HepG2 (cell line): Measurements from ENCODE around the gene CARD16. TPM values are rescaled to one million over a fixed set of nuclear protein-coding genes. Genes with fewer than 3 reads are reported as not detected.

ENCODE experiments used
- CREB1 ChIP-seq, 2 experiments: fragments of 450-650 bp in 1 of 2; IDR thresholded peaks; 2 replicates each; pipeline ENCODE4 v1.6.1; 2016 to 2017; ENCODE audit warnings: control low read depth in 1 of 2, mild to moderate bottlenecking in 1 of 2, missing compliant biosample characterization in 1 of 2, missing genetic modification characterization in 1 of 2
- ETS1 ChIP-seq: sonication (generic); formaldehyde crosslinking; IDR thresholded peaks from 2 replicates; pipeline ENCODE4 v1.4.0; 2020; ENCODE audit warnings: missing genetic modification reagents
- KIAA2018 ChIP-seq: sonication (generic); formaldehyde crosslinking; IDR thresholded peaks from 2 replicates; pipeline ENCODE4 v1.5.0; 2020; ENCODE audit warnings: mild to moderate bottlenecking, missing genetic modification reagents, borderline replicate concordance
- MEIS1 ChIP-seq: sonication (generic); formaldehyde crosslinking; IDR thresholded peaks from 2 replicates; pipeline ENCODE4 v1.9.0; 2021; ENCODE audit warnings: mild to moderate bottlenecking, missing genetic modification reagents, moderate library complexity, borderline replicate concordance
- PRMT3 ChIP-seq: sonication (generic); formaldehyde crosslinking; IDR thresholded peaks from 2 replicates; pipeline ENCODE4 v1.8.1; 2022; ENCODE audit warnings: low read depth, mild to moderate bottlenecking, moderate library complexity, missing genetic modification reagents, borderline replicate concordance
- RARA ChIP-seq: IDR thresholded peaks from 2 replicates; pipeline ENCODE4 v1.6.1; 2016; ENCODE audit warnings: missing genetic modification reagents, missing compliant biosample characterization
- SALL1 ChIP-seq: sonication (generic); formaldehyde crosslinking; IDR thresholded peaks from 2 replicates; pipeline ENCODE4 v1.8.0; 2022; ENCODE audit warnings: mild to moderate bottlenecking, missing genetic modification reagents
- SALL2 ChIP-seq: sonication (generic); formaldehyde crosslinking; IDR thresholded peaks from 2 replicates; pipeline ENCODE4 v1.8.1; 2023; ENCODE audit warnings: mild to moderate bottlenecking, missing genetic modification reagents, inconsistent platforms
- SYNCRIP ChIP-seq: fragments of 200-400 bp; formaldehyde crosslinking; IDR thresholded peaks from 2 replicates; pipeline ENCODE4 v1.6.1; 2018; ENCODE audit warnings: mild to moderate bottlenecking, low read depth, low read length; ENCODE audit not compliant: insufficient read depth
- ZNF317 ChIP-seq: sonication (generic); formaldehyde crosslinking; IDR thresholded peaks from 2 replicates; pipeline ENCODE4 v1.5.0; 2020; ENCODE audit warnings: mild to moderate bottlenecking, missing genetic modification reagents
- ZNF570 ChIP-seq: sonication (generic); formaldehyde crosslinking; IDR thresholded peaks from 2 replicates; pipeline ENCODE4 v1.4.0; 2020; ENCODE audit warnings: mild to moderate bottlenecking, missing genetic modification reagents, borderline replicate concordance
- ZNF644 ChIP-seq: IDR thresholded peaks from 2 replicates; pipeline ENCODE4 v1.6.1; 2016; ENCODE audit warnings: low read depth
- ZNF770 ChIP-seq: sonication (generic); formaldehyde crosslinking; IDR thresholded peaks from 2 replicates; pipeline ENCODE4 v1.5.0; 2020; ENCODE audit warnings: mild to moderate bottlenecking, missing genetic modification reagents
- polyA plus RNA-seq, 8 experiments: library from polyadenylated mRNA; depleted of rRNA in 3 of 8; stranded (reverse) in 7 of 8; unstranded in 1 of 8; fragments of >200 nt; fragmentation: Illumina TruSeq in 4 of 8; extraction: Trizol in 4 of 8; gene quantifications; 2 replicates each; pipeline versions ENCODE4 v1.2.1 to v1.2.3, GENCODE V29; 2011 to 2016; ENCODE audit warnings: low read depth in 4 of 8, missing spikeins in 1 of 8, mixed read lengths in 1 of 8; ENCODE audit not compliant: insufficient read depth in 1 of 8
- total RNA-seq, 5 experiments: library from RNA; depleted of rRNA; stranded (reverse); fragments of >200 nt; fragmentation: Illumina TruSeq; extraction: Trizol; gene quantifications; 2 replicates each; pipeline ENCODE4 v1.2.3, GENCODE V29; 2016; ENCODE audit warnings: low read depth in 1 of 5
- TF ChIP-seq, protein P1 (sequence below): sonication (generic); formaldehyde crosslinking; IDR thresholded peaks from 2 replicates; pipeline ENCODE4 v1.4.0; 2020; ENCODE audit warnings: missing genetic modification reagents, borderline replicate concordance

The CARD16 gene
- total and polyA plus RNA-seq, 2 of the 13 experiments (the other 11 are each of a cell fraction or from before 2014, with no cell fraction given), result 0.34 TPM; not detected in 1

DNA sequence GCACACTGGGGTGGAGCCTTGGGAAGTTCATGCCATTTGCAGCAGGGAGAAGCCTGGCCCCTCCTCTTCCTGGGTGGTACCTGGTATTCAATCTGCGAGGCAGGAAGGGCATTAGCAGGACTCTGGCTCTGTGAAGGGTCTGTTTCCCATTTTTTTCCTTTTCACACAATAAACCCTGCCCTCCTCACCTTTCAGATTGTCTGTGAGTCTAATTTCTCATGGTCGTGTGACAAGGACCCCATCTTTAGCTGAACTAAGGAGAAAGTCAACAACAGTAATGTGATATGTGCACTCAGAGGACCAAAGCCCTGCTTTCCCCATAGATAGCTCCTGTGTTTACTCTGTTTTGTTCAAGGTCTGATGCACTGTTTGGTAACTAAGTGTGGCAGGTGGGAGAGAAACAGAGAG, 50.1 kb downstream of the CARD16 start (continued):
- TF ChIP-seq ZNF570 (CRISPR knock-in tag), result no peak
- TF ChIP-seq ZNF770 (CRISPR knock-in tag), result no peak
- TF ChIP-seq SALL1 (CRISPR knock-in tag), result peak; percentile 89
- TF ChIP-seq SYNCRIP, result no peak
- no peak for TF ChIP-seq KIAA2018
- TF ChIP-seq PRMT3 (CRISPR knock-in tag), result no peak
- TF ChIP-seq CREB1 (IDR thresholded peaks at IDR 0.05), result no peak
- TF ChIP-seq CREB1 (CRISPR knock-in tag; IDR thresholded peaks at IDR 0.05), result 0 out of 2 replicates have a peak, but pooled peaks have one; percentile 31
- TF ChIP-seq, protein P1, sequence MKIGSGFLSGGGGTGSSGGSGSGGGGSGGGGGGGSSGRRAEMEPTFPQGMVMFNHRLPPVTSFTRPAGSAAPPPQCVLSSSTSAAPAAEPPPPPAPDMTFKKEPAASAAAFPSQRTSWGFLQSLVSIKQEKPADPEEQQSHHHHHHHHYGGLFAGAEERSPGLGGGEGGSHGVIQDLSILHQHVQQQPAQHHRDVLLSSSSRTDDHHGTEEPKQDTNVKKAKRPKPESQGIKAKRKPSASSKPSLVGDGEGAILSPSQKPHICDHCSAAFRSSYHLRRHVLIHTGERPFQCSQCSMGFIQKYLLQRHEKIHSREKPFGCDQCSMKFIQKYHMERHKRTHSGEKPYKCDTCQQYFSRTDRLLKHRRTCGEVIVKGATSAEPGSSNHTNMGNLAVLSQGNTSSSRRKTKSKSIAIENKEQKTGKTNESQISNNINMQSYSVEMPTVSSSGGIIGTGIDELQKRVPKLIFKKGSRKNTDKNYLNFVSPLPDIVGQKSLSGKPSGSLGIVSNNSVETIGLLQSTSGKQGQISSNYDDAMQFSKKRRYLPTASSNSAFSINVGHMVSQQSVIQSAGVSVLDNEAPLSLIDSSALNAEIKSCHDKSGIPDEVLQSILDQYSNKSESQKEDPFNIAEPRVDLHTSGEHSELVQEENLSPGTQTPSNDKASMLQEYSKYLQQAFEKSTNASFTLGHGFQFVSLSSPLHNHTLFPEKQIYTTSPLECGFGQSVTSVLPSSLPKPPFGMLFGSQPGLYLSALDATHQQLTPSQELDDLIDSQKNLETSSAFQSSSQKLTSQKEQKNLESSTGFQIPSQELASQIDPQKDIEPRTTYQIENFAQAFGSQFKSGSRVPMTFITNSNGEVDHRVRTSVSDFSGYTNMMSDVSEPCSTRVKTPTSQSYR (CRISPR knock-in tag), result 0 out of 2 replicates have a peak, but pooled peaks have one; percentile 3
- TF ChIP-seq ZNF644 (CRISPR knock-in tag), result peak; percentile 38; the same call in 1 of the 2 replicates
- TF ChIP-seq ETS1 (CRISPR knock-in tag), result no peak
- no peak for TF ChIP-seq MEIS1
- TF ChIP-seq SALL2 (CRISPR knock-in tag), result no peak
- TF ChIP-seq RARA (CRISPR knock-in tag), result peak; percentile 72
- no peak for TF ChIP-seq ZNF317
